DOHH2 (cell line): ENCODE measurements around the gene GPC6.
"Not testable (repeated sequence)": the region's sequence is repeated elsewhere in the genome, so short reads cannot be mapped to it uniquely, and the experiment has no call there.

ENCODE experiments used
- CTCF ChIP-seq: fragments of 200-600 bp; sonication (generic); IDR thresholded peaks from one replicate; pipeline ENCODE4 v1.5.1; 2014; ENCODE audit warnings: antibody characterized with exemption, mild to moderate bottlenecking, low read depth, low read length; ENCODE audit not compliant: poor library complexity, severe bottlenecking
- EZH2phosphoT487 ChIP-seq: fragments of 200-600 bp; sonication (generic); IDR thresholded peaks from 2 replicates; pipeline ENCODE4 v1.6.1; 2017; ENCODE audit warnings: borderline replicate concordance, mild to moderate bottlenecking, antibody characterized with exemption, low read length, moderate library complexity, mixed read lengths

DNA sequence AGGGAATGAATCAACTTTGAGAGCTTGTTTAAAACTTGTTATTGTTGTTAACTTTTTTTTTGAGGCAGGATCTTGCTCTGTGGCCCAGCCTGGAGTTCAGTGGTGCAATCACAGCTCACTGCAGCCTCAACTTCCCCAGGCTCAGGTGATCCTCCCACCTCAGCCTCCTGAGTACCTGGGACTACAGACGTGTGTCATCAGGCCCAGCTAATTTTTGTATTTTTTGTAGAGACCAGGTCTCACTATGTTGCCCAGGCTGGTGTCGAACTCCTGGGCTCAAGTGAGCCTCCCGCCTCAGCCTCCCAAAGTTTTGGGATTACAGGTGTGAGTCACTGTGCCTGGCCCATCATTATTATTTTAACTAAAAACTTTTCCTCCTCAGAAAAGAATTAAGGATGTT, 1117.1 kb downstream of the GPC6 start:
- not testable (repeated sequence) for TF ChIP-seq CTCF, EZH2phosphoT487
